Fibroblast of the aortic adventitia (primary cell): ENCODE measurements around the gene EFCAB14. TPM values are rescaled to one million over a fixed set of nuclear protein-coding genes. Genes with fewer than 3 reads are reported as not detected.

Experiments
- DNase-seq: peaks from one replicate; pipeline ENCODE4 v3.0.0-alpha.2; 2010; ENCODE audit warnings: low read depth
- H3K4me3 ChIP-seq: 2 replicates; pipeline ENCODE4 v1.5.1; 2011; ENCODE audit warnings: low read depth, mild to moderate bottlenecking, control low read depth, low read length, moderate library complexity
- CTCF ChIP-seq: IDR thresholded peaks from 2 replicates; pipeline ENCODE4 v1.5.1; 2011; ENCODE audit warnings: mild to moderate bottlenecking, low read length, control low read depth, inconsistent platforms; ENCODE audit not compliant: insufficient read depth
- total RNA-seq: library from RNA; depleted of rRNA; stranded (reverse); fragments of >200 nt; gene quantifications from 2 replicates; pipeline ENCODE4 v1.2.3, GENCODE V29; 2012; ENCODE audit warnings: low replicate concordance

EFCAB14 gene
- total RNA-seq, 1 donor = 70.3 TPM

GRCh38 chr1:46692811-46693770, 25.8 kb downstream of the EFCAB14 start:
- H3K4me3 ChIP-seq = no peak overlapping the region
- TF ChIP-seq CTCF = no peak
- no peak for DNase-seq

GRCh38 chr1:46691997-46692790, 26.7 kb downstream of the EFCAB14 start:
- peak; percentile 27 for TF ChIP-seq CTCF
- no peak overlapping the region for H3K4me3 ChIP-seq
- DNase-seq = peak; percentile 42

- no peak overlapping the region for H3K4me3 ChIP-seq
- DNase-seq = no peak
These were observed 27.9 kb downstream of the EFCAB14 start for GRCh38 chr1:46690931-46691421.

GRCh38 chr1:46689897-46690296, 29.0 kb downstream of the EFCAB14 start:
- no peak overlapping the region for H3K4me3 ChIP-seq
- no peak for DNase-seq
- TF ChIP-seq CTCF = no peak

More at GRCh38 chr1:46690931-46691421, 27.9 kb downstream of the EFCAB14 start:
- no peak for TF ChIP-seq CTCF

- no peak for DNase-seq
These were observed 29.6 kb downstream of the EFCAB14 start for GRCh38 chr1:46689356-46689755.

More at GRCh38 chr1:46689356-46689755, 29.6 kb downstream of the EFCAB14 start:
- no peak for TF ChIP-seq CTCF
- no peak overlapping the region for H3K4me3 ChIP-seq
